GM19324 (cell line): Measurements from ENCODE around the gene C13orf42.
"Not testable (repeated sequence)": the region's sequence is repeated elsewhere in the genome, so short reads cannot be mapped to it uniquely, and the experiment has no call there.

Experiments used
- ATAC-seq: cut with Tn5 transposase; IDR thresholded peaks from one replicate; pipeline ENCODE4 v1.9.1; 2021; ENCODE audit warnings: mild to moderate bottlenecking, moderate library complexity; ENCODE audit not compliant: unreplicated experiment, low FRiP score

C13orf42 gene

GRCh38 chr13:51122868-51123566, 11.9 kb upstream of the C13orf42 start:
- ATAC-seq: no peak

GRCh38 chr13:51120873-51121272, 9.8 kb upstream of the C13orf42 start:
- not testable (repeated sequence) for ATAC-seq

- no peak for ATAC-seq
These were observed 7.8 kb upstream of the C13orf42 start for GRCh38 chr13:51118809-51119431.

GRCh38 chr13:51113969-51114368, 2.9 kb upstream of the C13orf42 start:
- no peak for ATAC-seq

- ATAC-seq: no peak
These were observed 2.3 kb upstream of the C13orf42 start for GRCh38 chr13:51113186-51113881.

GRCh38 chr13:51112771-51113170, 1.7 kb upstream of the C13orf42 start:
- no peak for ATAC-seq

GRCh38 chr13:51111997-51112396, 923 bp upstream of the C13orf42 start:
- no peak for ATAC-seq

- ATAC-seq: no peak
These were observed 3.1 kb downstream of the C13orf42 start for GRCh38 chr13:51107996-51108395.

GRCh38 chr13:51105046-51105445, 6.0 kb downstream of the C13orf42 start:
- ATAC-seq: no peak

- no peak for ATAC-seq
These were observed 9.3 kb downstream of the C13orf42 start for GRCh38 chr13:51101636-51102235.

GRCh38 chr13:51097353-51098043, 13.6 kb downstream of the C13orf42 start:
- ATAC-seq: no peak

GRCh38 chr13:51096131-51096530, 14.9 kb downstream of the C13orf42 start:
- no peak for ATAC-seq

- no peak for ATAC-seq
These were observed 17.5 kb downstream of the C13orf42 start for GRCh38 chr13:51093574-51093973.

GRCh38 chr13:51091839-51092238, 19.2 kb downstream of the C13orf42 start:
- no peak for ATAC-seq

GRCh38 chr13:51083706-51084105, 27.4 kb downstream of the C13orf42 start:
- no peak for ATAC-seq

GRCh38 chr13:51080478-51081065, 30.5 kb downstream of the C13orf42 start:
- not testable (repeated sequence) for ATAC-seq

GRCh38 chr13:51071493-51071892, 39.6 kb downstream of the C13orf42 start:
- no peak for ATAC-seq

- no peak for ATAC-seq
These were observed 40.9 kb downstream of the C13orf42 start for GRCh38 chr13:51070005-51070649.

- ATAC-seq: no peak
These were observed 42.6 kb downstream of the C13orf42 start for GRCh38 chr13:51068501-51068900.

- no peak for ATAC-seq
These were observed 43.4 kb downstream of the C13orf42 start for GRCh38 chr13:51067706-51068105.
